GM21367 (cell line): ENCODE data around the gene FMOD.
A peak's percentile ranks its signal among the peaks of the same experiment; 100 is the strongest.

Experiments
- ATAC-seq: cut with Tn5 transposase; IDR thresholded peaks from one replicate; pipeline ENCODE4 v1.9.1; 2021; ENCODE audit not compliant: unreplicated experiment

FMOD gene

DNA sequence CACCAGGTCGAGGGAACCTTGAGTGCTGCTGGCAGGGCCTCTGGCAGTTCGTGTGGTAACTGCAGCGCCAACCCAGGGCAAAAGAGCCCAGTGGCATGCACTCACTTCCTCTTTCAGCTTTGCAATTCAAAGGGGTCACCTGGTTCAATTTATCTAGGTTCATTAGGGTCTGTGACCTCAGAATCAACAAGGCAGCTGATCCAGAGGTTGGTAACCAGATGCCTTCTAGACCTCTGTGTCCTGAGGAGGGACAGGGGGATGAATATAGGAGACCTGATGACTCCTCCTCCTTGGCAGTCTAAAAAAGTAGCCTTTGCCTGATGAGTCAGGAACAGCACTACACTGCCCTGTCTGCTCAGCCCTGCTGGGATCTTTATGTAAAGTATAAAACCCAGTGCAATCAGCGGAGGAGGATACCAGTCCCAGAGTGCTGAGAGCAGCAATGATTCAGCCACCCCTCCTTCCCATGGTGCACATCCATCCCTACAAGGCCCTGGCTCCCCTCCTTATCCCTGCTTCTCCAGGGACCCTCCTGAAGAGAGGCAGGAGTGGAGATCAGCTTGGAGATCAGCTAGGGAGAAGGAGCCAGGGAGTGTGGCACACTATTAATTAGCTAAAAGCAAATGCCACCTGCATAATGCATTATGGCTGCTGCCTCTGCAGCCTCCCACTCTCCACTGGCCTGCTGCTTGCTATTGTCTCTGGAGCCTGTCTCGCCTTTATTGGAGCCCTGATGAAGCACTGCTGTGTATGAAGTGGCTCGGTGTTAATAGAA, 11.2 kb upstream of the FMOD start:
- ATAC-seq: no peak

DNA sequence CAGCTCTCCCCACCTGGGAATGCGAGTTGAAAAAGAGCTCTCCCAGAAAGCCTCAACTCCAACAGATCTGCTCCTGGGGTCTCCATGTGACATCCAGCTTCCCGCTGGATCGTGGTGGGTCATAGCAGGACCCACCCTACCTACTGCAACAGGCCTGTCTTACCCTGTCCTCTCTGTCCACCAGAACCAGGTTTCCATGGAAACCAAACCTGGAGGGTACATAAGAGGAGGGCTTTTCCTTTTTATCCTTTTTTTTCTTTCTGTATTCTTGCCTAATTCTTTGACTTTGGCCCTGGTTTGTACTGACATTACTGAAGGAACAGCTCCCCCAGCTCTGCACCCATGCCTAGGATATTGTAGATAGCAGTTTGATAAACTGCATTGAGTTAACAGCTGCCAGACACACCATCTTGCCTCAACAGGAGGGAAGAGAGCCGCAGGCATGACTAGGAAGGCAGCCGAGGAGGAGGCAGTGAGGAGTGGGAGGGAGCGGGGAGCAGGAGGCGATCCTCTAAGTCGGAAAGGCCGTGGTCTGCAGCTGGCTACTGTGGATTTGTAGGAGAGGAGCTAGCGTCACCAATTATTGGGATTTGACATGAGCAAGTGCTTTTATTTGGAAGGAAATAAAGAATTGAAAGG, 9.7 kb upstream of the FMOD start:
- no peak for ATAC-seq

DNA sequence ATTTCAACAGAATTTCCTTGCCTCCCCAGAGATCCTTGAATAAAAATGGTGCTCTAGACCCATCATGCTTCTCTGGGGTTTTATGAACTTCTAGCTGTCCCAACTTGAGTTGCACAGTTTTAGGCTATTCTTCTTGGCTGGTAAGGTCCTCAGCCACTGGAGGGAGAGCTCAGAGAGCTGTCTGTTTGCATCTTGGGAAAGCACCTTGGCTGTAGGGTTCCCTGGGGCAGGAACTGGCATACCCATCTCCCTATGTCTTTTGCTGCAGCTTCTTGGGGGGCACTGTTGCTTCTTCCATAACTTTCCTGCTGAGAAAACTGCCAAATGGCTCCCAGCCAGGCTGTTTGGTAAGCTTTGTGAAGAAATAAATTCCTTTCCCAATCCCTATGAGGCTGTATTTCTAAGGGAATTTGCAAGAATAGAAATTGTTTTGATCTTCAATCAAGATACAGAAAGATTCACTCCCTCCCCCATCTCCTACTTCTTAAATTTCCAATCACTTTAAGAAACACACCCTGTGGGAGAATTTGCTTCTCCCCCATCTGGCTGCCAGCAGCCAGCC, 8.2 kb upstream of the FMOD start:
- no peak for ATAC-seq

DNA sequence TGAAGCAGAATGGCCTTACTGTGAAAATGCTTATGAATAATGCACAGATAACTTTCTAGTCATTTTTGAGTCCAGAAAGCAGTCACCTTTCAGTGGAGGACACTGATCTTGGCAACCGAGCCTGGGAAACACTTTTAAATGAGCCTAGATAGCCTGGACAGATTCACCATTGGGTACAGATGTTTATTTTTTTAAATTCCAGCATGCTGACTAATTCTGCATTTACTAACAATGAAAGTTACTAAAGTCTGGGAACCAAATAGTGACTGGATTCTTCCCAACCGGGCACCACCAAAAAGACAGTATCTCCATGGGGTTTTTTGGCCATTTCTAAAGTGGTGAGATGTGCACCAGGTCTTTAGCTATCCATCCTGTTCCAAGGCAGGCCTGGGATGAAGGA, 3.3 kb upstream of the FMOD start:
- ATAC-seq: no peak

DNA sequence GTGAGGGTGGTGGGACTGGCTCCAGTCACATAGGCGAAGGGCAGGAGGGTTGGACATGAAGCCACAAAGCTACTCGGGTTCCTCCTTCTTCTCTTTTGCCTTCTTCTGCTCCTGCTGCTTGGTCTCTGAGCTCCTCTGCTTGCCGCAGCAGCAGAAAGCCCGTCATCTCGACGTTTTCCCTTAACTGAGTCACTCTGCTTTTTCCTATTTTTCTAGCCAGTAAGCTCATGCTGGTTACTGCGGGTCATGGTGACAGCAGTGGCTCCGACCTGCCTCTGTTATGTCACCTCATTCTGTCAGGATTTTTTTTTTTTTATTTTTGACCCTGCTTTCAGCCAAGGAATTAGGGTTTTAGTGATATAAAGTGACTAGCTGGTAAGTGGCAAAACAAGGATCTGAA, 2.6 kb upstream of the FMOD start:
- ATAC-seq: no peak

DNA sequence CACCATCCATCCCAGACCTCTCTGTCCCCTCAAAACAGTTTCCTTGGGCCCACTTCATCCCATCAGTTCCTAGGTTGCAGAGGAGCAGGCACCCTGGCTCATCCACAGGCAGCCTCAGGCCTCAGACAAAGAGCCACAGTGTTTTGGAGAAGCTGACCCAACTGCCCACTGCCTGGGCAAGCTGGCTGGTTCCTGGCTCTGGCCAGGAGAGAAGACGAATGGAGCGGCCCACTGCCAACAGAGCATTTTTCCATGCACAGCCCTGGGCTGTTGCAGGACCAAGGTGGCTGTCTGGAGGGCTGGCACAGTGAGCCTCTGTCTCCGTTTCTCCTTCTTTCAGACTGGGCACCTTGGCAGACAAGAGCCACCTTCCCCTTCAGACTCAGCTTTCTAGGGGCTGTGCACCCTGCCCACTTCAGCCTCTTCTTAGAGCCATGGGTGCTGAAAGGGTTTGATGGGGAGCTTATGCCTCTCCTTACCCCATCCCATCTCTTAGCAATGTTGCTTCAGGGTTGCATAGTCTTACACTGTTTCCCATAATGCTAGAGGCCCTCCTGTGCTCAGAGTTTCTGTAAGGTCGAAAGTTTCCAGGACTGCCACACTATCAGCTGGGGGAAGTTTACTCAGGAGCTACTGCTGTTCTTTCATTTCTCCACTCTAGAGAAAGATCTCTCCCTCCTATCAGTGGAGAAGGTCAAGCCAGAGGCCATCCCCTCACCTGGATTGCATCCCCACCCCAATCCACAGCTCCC, 973 bp downstream of the FMOD start:
- ATAC-seq: no peak

DNA sequence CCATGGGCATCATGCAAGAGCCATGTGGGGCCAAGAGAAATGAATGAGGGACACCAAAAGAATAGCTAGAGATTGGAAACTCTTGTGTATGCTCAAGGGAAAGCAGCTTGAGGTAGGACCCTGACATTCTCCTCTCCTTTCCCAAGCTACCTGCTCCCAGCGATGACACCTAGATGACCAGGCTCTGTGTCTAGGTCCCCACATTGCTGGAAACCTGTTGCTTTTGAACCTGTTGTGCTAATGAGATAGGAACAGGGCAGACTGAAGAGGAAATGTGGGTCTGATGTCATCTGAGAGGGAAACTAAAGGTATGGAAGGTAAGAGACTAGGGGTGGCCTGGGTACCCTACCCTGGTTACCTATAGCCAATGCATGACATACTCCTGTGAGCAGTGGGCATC, 1.8 kb downstream of the FMOD start:
- no peak for ATAC-seq

DNA sequence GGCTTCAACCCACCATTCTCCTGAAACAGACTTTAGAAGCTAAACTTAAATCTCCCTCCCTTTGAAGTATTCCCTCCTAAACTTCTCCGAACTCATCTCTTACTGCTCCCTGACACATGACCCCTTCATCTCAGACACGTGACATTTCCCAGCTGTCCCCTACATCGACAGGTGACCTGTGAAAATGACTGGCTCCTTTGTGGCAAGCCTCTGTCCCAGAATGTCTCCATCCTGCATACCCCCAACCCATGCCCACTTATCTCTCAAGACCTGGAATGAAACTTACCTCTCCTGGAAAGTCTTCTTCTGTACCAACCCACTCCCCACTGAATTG, 4.2 kb downstream of the FMOD start:
- no peak for ATAC-seq

DNA sequence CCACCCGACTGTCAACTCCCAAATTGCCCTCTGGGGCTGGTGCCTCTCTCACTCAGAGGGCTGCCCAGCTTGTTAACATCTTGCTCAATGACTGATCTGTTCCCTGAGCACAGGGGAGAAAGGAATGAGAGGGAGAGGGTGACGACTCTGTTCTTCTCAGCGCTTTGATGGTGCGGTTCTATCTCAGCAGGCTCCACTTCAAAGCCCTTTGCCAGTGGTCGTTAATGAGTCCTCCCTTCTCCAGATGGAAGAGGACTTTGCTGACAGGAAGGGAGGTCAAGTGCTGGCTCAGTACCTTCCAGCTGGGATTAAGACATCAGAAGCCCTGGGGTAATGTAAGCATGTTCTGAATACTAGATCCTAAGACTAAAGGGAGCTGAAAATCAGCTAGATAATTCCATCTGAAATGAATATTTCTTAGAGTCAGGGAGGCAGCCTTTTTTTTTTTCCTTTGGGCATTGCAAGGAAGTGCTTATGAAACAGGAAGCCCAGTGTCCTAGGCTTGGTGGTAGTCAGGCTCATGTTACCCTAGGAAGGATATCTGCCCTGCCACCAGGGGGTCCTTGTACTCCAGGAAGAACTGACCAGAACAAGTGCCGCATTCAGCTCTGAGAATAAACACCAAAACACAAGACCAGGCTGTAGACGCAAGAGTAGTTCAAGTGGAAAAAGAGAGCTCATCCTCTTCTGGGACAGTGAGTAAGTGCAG, 4.7 kb downstream of the FMOD start:
- no peak for ATAC-seq

DNA sequence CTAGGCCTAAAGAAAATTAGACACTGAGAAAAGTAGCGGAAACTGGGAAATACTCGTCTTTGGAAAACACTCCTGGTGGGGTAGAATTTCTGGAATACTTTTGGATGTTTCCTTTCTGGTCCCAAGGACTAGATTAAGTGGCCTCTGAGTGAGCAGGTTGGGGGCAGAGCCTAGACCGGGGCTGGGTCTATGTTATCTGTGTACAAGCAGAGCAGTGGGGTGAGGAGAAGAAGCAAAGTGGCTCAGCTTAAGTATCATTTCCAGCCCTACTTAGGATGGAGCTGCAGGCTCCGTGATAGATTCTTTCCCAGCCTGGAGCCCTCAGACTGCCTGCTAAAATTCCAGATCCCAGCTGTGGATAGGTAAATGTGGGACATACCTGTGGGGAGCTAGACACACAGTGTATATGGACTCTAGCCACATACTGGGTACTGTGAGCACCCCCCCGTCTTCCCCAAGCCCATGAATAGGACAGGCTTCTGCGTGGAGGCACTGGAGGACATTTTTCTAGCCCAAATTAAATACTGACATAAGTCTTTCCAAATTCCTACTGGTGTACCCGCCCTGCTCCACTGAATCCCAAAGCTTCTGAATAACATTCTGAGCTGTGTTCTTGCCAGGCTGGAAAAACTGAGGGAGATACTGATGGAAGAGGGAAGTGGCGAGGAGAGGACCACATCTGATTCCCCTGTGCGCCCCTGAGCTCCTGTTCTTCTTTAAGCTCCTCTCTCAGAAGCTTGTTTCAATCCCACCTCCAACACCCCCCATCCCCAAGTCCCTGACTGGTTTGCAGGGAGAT, 6.8 kb downstream of the FMOD start:
- no peak for ATAC-seq

DNA sequence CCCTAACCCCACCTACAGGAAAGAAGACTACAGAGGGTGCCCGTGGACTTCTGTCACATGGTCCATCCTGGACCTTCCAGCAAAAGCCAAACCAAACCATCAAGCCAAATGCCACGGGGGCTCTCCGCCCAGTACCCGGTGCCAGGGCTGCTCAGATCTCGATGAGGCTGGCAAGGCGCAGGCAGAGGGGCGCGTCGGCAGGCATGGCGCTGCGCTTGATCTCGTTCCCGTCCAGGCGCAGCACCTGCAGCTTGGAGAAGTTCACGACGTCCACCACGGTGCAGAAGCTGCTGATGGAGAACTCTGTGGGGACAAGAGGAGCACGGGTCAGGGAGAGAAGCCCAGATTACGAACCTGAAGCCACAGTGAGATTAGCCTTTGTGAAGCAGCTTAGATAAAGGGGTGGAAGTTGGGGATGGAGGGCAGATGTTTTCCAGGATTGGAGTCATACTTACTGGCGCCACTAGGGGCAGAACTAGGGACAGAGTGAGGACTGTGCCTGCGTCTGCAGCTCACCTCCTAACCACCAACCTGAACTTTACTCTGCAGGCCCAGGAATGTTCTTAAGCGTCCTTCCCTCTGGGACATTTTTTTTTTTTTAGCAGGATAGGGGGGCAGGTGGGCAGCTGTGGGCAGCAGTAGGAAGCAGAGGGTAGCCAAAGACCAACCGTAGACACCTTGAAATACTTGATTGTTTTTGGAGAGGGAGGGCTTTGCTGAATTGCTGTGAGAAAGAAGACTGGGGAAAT, 8.6 kb downstream of the FMOD start:
- ATAC-seq: no peak

DNA sequence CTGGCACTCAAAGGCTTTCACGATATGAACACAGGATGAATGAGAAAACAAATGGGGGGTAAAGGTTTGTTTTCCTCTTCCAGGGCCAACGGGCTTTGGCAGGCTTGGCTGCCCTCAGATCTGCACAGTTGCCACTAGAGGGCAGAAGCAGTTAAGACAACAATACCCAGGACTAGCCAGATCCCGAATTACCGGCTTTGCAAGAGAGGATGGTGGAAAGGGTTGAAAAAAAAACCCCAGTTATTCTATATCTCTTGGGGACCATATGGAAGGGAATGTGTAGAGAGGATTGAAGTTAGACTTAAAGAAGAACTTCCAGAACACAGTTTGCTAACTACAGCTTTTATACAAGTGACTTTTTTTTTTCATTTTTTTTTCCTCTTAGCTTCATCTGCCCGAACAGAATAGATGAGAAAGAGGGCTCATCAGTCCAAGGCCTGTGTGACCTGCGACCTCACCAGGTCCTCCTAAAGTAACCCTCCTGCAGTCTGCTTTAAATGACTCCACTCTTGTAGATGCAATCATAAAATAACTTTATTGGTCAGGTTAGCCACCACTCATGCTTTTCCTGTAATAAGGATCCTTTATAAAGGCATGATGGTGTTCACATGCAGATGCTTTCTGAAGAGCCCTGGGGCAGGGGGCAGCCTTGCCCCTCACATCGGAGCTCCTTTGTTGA, 10.7 kb downstream of the FMOD start:
- ATAC-seq: no peak

DNA sequence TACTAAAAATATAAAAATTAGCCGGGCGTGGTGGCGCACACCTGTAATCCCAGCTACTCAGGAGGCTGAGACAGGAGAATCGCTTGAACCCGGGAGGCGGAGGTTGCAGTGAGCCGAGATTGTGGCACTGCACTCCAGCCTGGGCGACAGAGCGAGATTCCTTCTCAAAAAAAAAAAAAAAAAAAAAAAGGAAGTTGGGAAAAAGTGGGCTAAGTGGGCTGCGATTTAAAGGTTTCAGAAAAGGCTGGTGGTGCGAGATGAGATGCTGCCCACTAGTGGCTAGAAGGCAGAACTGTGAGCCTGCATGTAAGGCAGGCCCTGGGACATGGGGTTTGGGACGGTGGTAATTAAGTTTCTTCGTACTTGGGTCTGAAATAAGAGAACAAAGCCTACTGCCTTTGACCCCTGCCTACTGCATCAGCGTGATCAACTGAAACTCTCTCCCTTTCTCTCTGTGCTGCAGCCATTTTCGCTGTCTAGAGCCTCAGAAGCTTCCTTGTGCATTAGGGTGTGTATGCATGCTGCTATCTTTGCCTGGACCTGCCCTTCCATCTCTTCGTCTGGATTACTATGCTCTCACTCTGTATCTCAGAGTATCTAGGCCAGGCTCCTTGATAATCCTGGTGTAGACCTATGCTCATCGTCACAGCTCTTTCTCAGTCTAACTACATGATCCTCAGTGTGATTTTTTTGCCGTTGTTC, 12.4 kb downstream of the FMOD start:
- ATAC-seq: no peak

DNA sequence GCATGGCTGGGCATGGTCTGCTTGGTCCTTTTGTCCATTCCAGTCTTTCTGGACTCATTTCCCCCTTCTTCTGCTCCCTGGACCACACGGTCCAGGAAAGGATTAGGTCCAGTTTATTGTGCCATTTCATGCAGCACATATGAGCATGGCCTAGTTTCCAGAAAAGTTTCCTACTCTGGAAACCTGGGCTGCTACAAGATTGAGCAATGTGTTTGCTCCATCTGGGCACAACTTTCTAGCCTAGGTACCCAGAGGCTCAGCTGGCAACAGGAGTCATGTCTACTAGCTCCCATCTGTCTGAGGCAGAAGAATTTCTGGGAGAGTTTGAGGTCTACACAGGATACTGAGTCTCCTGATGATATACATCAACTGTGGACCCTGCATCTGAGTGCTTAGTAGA, 14.8 kb downstream of the FMOD start:
- ATAC-seq: no peak

DNA sequence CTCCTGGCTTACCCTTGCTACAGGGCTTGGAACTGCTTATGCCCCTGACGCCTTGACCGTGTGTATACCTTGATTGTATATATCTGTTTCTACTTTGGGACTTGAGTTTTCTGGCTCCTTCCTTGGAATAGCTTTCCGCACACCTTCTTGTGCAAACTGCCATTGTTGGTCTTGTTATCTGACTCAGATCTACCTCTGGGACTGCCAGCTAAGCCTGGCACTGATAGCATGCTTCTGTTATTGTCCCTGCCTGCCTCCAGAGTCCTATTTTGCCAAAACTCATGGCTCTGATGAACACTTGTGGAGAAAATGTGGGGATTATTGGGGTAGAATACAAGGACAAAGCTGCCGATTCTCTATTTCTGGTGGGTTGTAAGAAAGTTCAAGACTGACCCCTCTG, 15.4 kb downstream of the FMOD start:
- no peak for ATAC-seq

DNA sequence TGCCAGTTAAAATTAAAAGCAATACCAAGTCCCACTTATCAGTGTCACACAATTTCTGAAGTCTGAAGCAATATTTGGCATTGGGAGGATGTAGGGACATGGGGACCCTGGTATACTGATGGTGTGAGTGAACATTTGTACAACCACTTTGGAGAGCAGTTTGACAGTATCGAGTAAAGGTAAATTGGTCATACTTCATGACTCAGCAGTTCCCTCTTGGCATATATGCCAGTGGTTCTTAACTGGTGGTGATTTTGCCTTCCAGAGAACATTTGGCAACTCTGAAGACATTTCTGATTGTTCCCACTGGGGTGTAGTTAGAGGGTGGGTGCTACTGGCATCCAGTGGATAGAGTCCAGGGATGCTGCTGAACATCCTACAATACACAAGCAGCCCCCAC, 19.7 kb downstream of the FMOD start:
- no peak for ATAC-seq

DNA sequence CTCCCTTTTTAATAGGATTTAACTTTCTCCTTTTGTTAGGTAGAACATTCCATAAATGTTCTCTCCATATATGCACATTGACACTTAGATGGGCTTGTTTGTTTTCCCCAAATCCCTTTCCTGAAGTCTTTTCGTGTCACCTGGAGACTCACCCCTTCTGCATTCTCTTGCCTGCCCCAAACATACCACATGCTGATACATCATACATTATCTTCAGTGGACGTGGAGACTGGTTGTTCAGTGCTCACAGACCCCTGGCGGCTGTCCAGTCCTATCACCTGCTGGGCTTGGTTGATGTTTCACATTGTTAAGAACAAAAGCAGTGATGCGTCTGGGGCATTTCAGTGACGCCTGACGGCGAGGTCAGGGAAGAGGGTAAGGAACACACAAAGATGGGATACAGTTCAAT, 22.2 kb downstream of the FMOD start:
- no peak for ATAC-seq

DNA sequence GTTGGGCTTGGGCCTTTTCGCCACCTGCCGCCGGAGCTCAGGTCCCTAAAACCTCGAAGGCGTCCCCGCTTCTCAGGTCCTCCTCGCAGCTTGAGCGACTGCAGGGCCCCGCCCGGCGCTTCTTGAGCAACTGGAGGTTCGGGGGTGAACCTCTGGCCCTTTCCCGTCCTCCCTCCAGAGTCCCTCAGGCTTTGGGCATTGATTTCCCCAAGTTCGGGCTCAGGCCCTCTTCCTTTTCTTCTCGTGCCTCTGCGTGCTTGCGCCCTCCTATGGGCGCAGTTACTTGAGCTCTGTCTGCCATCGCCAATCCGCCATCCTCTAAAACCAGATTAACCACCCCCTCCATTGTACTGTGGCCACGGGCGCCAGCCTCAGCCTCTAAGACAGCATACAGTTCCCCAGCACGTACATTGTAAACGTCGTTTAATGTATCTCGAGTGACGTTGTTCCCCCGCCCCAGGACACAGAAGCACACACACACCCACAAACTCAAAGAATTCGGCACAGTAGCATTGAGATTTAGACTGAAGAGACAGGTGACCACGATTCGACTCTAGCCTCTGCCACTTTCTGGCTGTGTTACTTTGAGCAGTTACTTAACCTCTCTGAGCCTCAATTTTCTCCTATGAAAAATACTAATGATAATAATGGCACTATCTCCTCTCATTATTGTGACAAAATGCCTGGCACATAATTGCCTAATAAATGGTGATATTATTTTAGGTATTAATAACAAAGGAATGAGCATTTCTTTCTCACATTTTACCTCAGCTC, 23.1 kb downstream of the FMOD start:
- peak; percentile 26 for ATAC-seq
